CD4-positive, alpha-beta T cell treated with Interleukin-12 subunit alpha and Interleukin-12 subunit beta, for 1 hour (primary cell): ENCODE measurements around the gene NRG2.

Source experiments
- DNase-seq: peaks from one replicate; pipeline ENCODE4 v3.0.0-alpha.2; 2020

NRG2 gene

GRCh38 chr5:140040358-140040757 lies 2.7 kb downstream of the NRG2 start:
- no peak for DNase-seq

GRCh38 chr5:140039561-140039960 lies 3.5 kb downstream of the NRG2 start:
- no peak for DNase-seq

GRCh38 chr5:140038373-140038957 lies 4.6 kb downstream of the NRG2 start:
- no peak for DNase-seq

- DNase-seq: no peak
Measured at GRCh38 chr5:140037012-140037411, 6.1 kb downstream of the NRG2 start.

GRCh38 chr5:140035881-140036280 lies 7.2 kb downstream of the NRG2 start:
- no peak for DNase-seq

- no peak for DNase-seq
Measured at GRCh38 chr5:140033037-140033760, 9.9 kb downstream of the NRG2 start.

- DNase-seq: no peak
Measured at GRCh38 chr5:140032296-140032695, 10.8 kb downstream of the NRG2 start.

GRCh38 chr5:140027807-140028206 lies 15.3 kb downstream of the NRG2 start:
- DNase-seq: no peak

GRCh38 chr5:140025736-140026135 lies 17.4 kb downstream of the NRG2 start:
- DNase-seq: no peak

- no peak for DNase-seq
Measured at GRCh38 chr5:140024928-140025327, 18.2 kb downstream of the NRG2 start.

- no peak for DNase-seq
Measured at GRCh38 chr5:140023611-140024191, 19.4 kb downstream of the NRG2 start.

- no peak for DNase-seq
Measured at GRCh38 chr5:140020601-140021177, 22.4 kb downstream of the NRG2 start.

GRCh38 chr5:140018920-140019644 lies 24.0 kb downstream of the NRG2 start:
- DNase-seq: no peak

- no peak for DNase-seq
Measured at GRCh38 chr5:140018517-140018916, 24.6 kb downstream of the NRG2 start.

- DNase-seq: no peak
Measured at GRCh38 chr5:140018096-140018481, 25.0 kb downstream of the NRG2 start.

- no peak for DNase-seq
Measured at GRCh38 chr5:140017397-140018095, 25.6 kb downstream of the NRG2 start.

GRCh38 chr5:140015706-140016105 lies 27.4 kb downstream of the NRG2 start:
- DNase-seq: no peak

GRCh38 chr5:140014751-140015150 lies 28.3 kb downstream of the NRG2 start:
- no peak for DNase-seq

GRCh38 chr5:140013536-140013935 lies 29.6 kb downstream of the NRG2 start:
- no peak for DNase-seq

GRCh38 chr5:140012443-140012842 lies 30.7 kb downstream of the NRG2 start:
- no peak for DNase-seq

- no peak for DNase-seq
Measured at GRCh38 chr5:140011297-140011802, 31.7 kb downstream of the NRG2 start.

- no peak for DNase-seq
Measured at GRCh38 chr5:140010798-140011197, 32.3 kb downstream of the NRG2 start.

- DNase-seq: no peak
Measured at GRCh38 chr5:140007311-140007710, 35.8 kb downstream of the NRG2 start.
